ENCODE measurements around the gene RILP. TPM values are rescaled to one million over a fixed set of nuclear protein-coding genes. Genes with fewer than 3 reads are reported as not detected.

The RILP gene
- total and polyA plus RNA-seq, 4 experiments from 2014 or later: 2.0 to 4.9 (median 3.2) TPM

GRCh38 chr17:1616101-1616500 is 33.6 kb downstream of the RILP start:
- Mint-ChIP-seq H3K4me3 (no peak overlapping the region), H3K4me1 (no peaks in the 10 kb centered on the region), H3K36me3 (no peaks in the 10 kb centered on the region), H3K27me3 (no peaks in the 10 kb centered on the region), H3K9me3 (no peaks in the 10 kb centered on the region), H3K27ac (no peak overlapping the region)
- no peaks in the 10 kb centered on the region for H3K36me3 ChIP-seq (ENCODE audit: insufficient read depth, low read length)
- H3K9me3 ChIP-seq (ENCODE audit: control insufficient read depth in 1 of 2, low read length in 2 of 2): no peaks in the 10 kb centered on the region
- intact Hi-C loops (cut with micrococcal nuclease): no loop called here
- no peak overlapping the region for H3K27ac ChIP-seq (ENCODE audit: low read depth, low read length)
- H3K27me3 ChIP-seq (ENCODE audit: insufficient read depth, low read length): no peaks in the 10 kb centered on the region
- POLR2A ChIA-PET (ENCODE audit: partially characterized antibody): no interaction called here
- no peak for DNase-seq
- no peaks in the 10 kb centered on the region for H3K4me1 ChIP-seq (ENCODE audit: insufficient read depth, low read length)
- CTCF ChIA-PET (ENCODE audit: partially characterized antibody): no interaction called here
- H3K4me3 ChIP-seq (ENCODE audit: low read length in 2 of 2): no peak overlapping the region

GRCh38 chr17:1612400-1612799 is 37.3 kb downstream of the RILP start:
- CTCF ChIA-PET (ENCODE audit: partially characterized antibody): interaction anchor here (0.6 kb wide), 1 partner anchor 40 kb away, joined by 3 read pairs; no protein-coding TSS in a partner anchor
- Mint-ChIP-seq H3K36me3 (no peaks in the 10 kb centered on the region), H3K4me1 (peaks cover 0 to under 1% (median under 1%) of the 10 kb centered on the region in 4 donors), H3K27me3 (no peaks in the 10 kb centered on the region), H3K27ac (peak overlapping the region in 1 of 7 donors; percentile 24), H3K9me3 (no peaks in the 10 kb centered on the region), H3K4me3 (no peak overlapping the region)
- Histone ChIP-seq H3K36me3 (ENCODE audit: insufficient read depth, low read length) (no peaks in the 10 kb centered on the region), H3K9me3 (ENCODE audit: control insufficient read depth in 1 of 2, low read length in 2 of 2) (no peaks in the 10 kb centered on the region), H3K27me3 (ENCODE audit: insufficient read depth, low read length) (no peaks in the 10 kb centered on the region), H3K4me1 (ENCODE audit: insufficient read depth, low read length) (no peaks in the 10 kb centered on the region), H3K27ac (ENCODE audit: low read depth, low read length) (no peak overlapping the region), H3K4me3 (ENCODE audit: low read length in 2 of 2) (no peak overlapping the region)
- DNase-seq: no peak
- intact Hi-C loops (cut with micrococcal nuclease): no loop called here
- POLR2A ChIA-PET (ENCODE audit: partially characterized antibody): no interaction called here

- Histone ChIP-seq H3K4me3 (ENCODE audit: low read length in 2 of 2) (no peak overlapping the region), H3K27ac (ENCODE audit: low read depth, low read length) (no peak overlapping the region), H3K36me3 (ENCODE audit: insufficient read depth, low read length) (no peaks in the 10 kb centered on the region), H3K4me1 (ENCODE audit: insufficient read depth, low read length) (no peaks in the 10 kb centered on the region), H3K9me3 (ENCODE audit: control insufficient read depth in 1 of 2, low read length in 2 of 2) (no peaks in the 10 kb centered on the region), H3K27me3 (ENCODE audit: insufficient read depth, low read length) (no peaks in the 10 kb centered on the region)
- Mint-ChIP-seq H3K4me1 (peaks cover 0 to 4% (median 1%) of the 10 kb centered on the region in 4 donors), H3K36me3 (no peaks in the 10 kb centered on the region), H3K27ac (no peak overlapping the region), H3K9me3 (no peaks in the 10 kb centered on the region), H3K4me3 (no peak overlapping the region), H3K27me3 (no peaks in the 10 kb centered on the region)
- POLR2A ChIA-PET (ENCODE audit: partially characterized antibody): no interaction called here
- intact Hi-C loops (cut with micrococcal nuclease): no loop called here
- no peak for DNase-seq
- CTCF ChIA-PET (ENCODE audit: partially characterized antibody): no interaction called here
Measured at GRCh38 chr17:1611715-1612114, 38.0 kb downstream of the RILP start.

- POLR2A ChIA-PET (ENCODE audit: partially characterized antibody): no interaction called here
- H3K36me3 ChIP-seq (ENCODE audit: insufficient read depth, low read length): no peaks in the 10 kb centered on the region
- H3K4me3 ChIP-seq (ENCODE audit: low read length in 2 of 2): no peak overlapping the region
- H3K9me3 ChIP-seq (ENCODE audit: control insufficient read depth in 1 of 2, low read length in 2 of 2): no peaks in the 10 kb centered on the region
- CTCF ChIA-PET (ENCODE audit: partially characterized antibody): no interaction called here
- Mint-ChIP-seq H3K9me3 (no peaks in the 10 kb centered on the region), H3K4me1 (peaks cover 0 to 4% (median 1%) of the 10 kb centered on the region in 4 donors), H3K27me3 (peaks cover 0 to 2% of the 10 kb centered on the region in 2 donors), H3K4me3 (no peak overlapping the region), H3K36me3 (no peaks in the 10 kb centered on the region), H3K27ac (peak overlapping the region in 1 of 7 donors; percentile 51)
- no peaks in the 10 kb centered on the region for H3K4me1 ChIP-seq (ENCODE audit: insufficient read depth, low read length)
- no peak for DNase-seq
- intact Hi-C loops (cut with micrococcal nuclease): no loop called here
- H3K27ac ChIP-seq (ENCODE audit: low read depth, low read length): no peak overlapping the region
- no peaks in the 10 kb centered on the region for H3K27me3 ChIP-seq (ENCODE audit: insufficient read depth, low read length)
Measured at GRCh38 chr17:1608676-1609075, 41.0 kb downstream of the RILP start.

GRCh38 chr17:1607971-1608320 is 41.7 kb downstream of the RILP start:
- Mint-ChIP-seq H3K36me3 (no peaks in the 10 kb centered on the region), H3K4me1 (peaks cover 0 to 4% (median 1%) of the 10 kb centered on the region in 4 donors), H3K9me3 (no peaks in the 10 kb centered on the region), H3K27ac (peak overlapping the region in 1 of 7 donors; percentile 18), H3K27me3 (peaks cover 0 to 2% of the 10 kb centered on the region in 2 donors), H3K4me3 (no peak overlapping the region)
- no peaks in the 10 kb centered on the region for H3K27me3 ChIP-seq (ENCODE audit: insufficient read depth, low read length)
- ChIA-PET CTCF (ENCODE audit: partially characterized antibody) (no interaction called here), POLR2A (ENCODE audit: partially characterized antibody) (no interaction called here)
- no peak for DNase-seq
- H3K4me3 ChIP-seq (ENCODE audit: low read length in 2 of 2): no peak overlapping the region
- H3K36me3 ChIP-seq (ENCODE audit: insufficient read depth, low read length): no peaks in the 10 kb centered on the region
- H3K27ac ChIP-seq (ENCODE audit: low read depth, low read length): no peak overlapping the region
- no peaks in the 10 kb centered on the region for H3K4me1 ChIP-seq (ENCODE audit: insufficient read depth, low read length)
- H3K9me3 ChIP-seq (ENCODE audit: control insufficient read depth in 1 of 2, low read length in 2 of 2): no peaks in the 10 kb centered on the region
- intact Hi-C loops (cut with micrococcal nuclease): no loop called here

- no peak overlapping the region for H3K4me3 Mint-ChIP-seq
- H3K27ac Mint-ChIP-seq: no peak overlapping the region
- Histone ChIP-seq H3K4me3 (ENCODE audit: low read length in 2 of 2) (no peak overlapping the region), H3K36me3 (ENCODE audit: insufficient read depth, low read length) (no peaks in the 10 kb centered on the region), H3K4me1 (ENCODE audit: insufficient read depth, low read length) (no peaks in the 10 kb centered on the region), H3K9me3 (ENCODE audit: control insufficient read depth in 1 of 2, low read length in 2 of 2) (no peaks in the 10 kb centered on the region), H3K27me3 (ENCODE audit: insufficient read depth, low read length) (no peaks in the 10 kb centered on the region), H3K27ac (ENCODE audit: low read depth, low read length) (no peak overlapping the region)
- H3K27me3 Mint-ChIP-seq: peaks cover 0 to 2% of the 10 kb centered on the region in 2 donors
- ChIA-PET CTCF (ENCODE audit: partially characterized antibody) (no interaction called here), POLR2A (ENCODE audit: partially characterized antibody) (no interaction called here)
- peaks cover 0 to 4% (median 1%) of the 10 kb centered on the region in 4 donors for H3K4me1 Mint-ChIP-seq
- H3K36me3 Mint-ChIP-seq: no peaks in the 10 kb centered on the region
- H3K9me3 Mint-ChIP-seq: peaks cover 0 to 4% (median 0%) of the 10 kb centered on the region in 8 donors
- intact Hi-C loops (cut with micrococcal nuclease): no loop called here
- no peak for DNase-seq
Measured at GRCh38 chr17:1606352-1606985, 43.2 kb downstream of the RILP start.

- Mint-ChIP-seq H3K36me3 (no peaks in the 10 kb centered on the region), H3K4me3 (no peak overlapping the region), H3K4me1 (peaks cover 0 to 4% (median 1%) of the 10 kb centered on the region in 4 donors), H3K27ac (no peak overlapping the region), H3K27me3 (peaks cover 0 to 2% of the 10 kb centered on the region in 2 donors), H3K9me3 (peaks cover 0 to 7% (median 0%) of the 10 kb centered on the region in 8 donors)
- DNase-seq: no peak
- no peaks in the 10 kb centered on the region for H3K9me3 ChIP-seq (ENCODE audit: control insufficient read depth in 1 of 2, low read length in 2 of 2)
- H3K36me3 ChIP-seq (ENCODE audit: insufficient read depth, low read length): no peaks in the 10 kb centered on the region
- no peak overlapping the region for H3K4me3 ChIP-seq (ENCODE audit: low read length in 2 of 2)
- H3K4me1 ChIP-seq (ENCODE audit: insufficient read depth, low read length): no peaks in the 10 kb centered on the region
- ChIA-PET CTCF (ENCODE audit: partially characterized antibody) (no interaction called here), POLR2A (ENCODE audit: partially characterized antibody) (no interaction called here)
- no peak overlapping the region for H3K27ac ChIP-seq (ENCODE audit: low read depth, low read length)
- intact Hi-C loops (cut with micrococcal nuclease): no loop called here
- no peaks in the 10 kb centered on the region for H3K27me3 ChIP-seq (ENCODE audit: insufficient read depth, low read length)
Measured at GRCh38 chr17:1605681-1606351, 43.9 kb downstream of the RILP start.

Data from CD4-positive, alpha-beta memory T cell (primary cell).